ENCODE measurements around the gene POLN. TPM values are rescaled to one million over a fixed set of nuclear protein-coding genes. Genes with fewer than 3 reads are reported as not detected.

Gene POLN
- total RNA-seq, 1 donor from 2014 or later = 8.6 TPM

DNA sequence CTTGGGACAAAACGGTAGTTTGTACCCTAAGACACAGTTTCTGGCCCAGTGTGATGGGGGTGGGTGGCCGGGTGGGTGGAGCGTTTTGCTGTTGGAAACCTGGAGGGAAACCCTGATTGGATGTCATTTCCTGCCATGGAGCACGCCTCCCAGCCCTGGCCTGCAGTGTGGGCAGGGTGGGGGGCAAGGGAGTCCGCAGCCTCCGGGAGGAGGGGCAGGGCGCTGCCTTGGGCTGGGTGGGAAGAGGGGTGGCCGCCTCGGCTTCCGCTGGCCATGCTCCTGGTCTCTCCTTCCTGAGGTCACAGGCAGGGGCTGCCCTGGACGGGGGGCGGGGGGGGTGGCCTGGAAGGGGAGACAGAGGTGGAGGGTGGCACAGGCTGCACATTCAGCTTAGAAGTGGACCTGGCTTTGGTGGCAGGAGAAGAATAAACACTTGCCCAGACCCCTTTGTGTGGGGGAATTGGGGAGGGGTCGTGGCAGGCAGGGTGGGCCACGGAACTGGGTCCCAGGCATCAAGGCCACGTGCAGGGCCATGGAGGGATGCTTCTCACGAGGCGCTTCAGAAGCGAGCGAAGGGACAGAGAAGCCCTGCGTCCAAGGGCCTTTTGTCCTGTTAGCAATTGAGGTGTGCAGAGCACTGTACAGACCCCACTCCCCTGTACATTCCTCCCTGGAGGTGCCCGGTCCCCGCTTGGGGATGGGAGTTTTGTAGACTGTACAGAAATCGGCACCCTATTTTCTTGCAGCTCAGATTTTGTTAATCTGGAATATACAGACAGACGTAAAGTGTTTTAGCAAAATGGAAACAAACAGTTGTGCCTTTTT is 176.6 kb downstream of the POLN start:
- FAIRE-seq = no peak
- peak in 1 of 2 donors; percentile 28 for DNase-seq (ENCODE audit: low spot score in 2 of 2)

DNA sequence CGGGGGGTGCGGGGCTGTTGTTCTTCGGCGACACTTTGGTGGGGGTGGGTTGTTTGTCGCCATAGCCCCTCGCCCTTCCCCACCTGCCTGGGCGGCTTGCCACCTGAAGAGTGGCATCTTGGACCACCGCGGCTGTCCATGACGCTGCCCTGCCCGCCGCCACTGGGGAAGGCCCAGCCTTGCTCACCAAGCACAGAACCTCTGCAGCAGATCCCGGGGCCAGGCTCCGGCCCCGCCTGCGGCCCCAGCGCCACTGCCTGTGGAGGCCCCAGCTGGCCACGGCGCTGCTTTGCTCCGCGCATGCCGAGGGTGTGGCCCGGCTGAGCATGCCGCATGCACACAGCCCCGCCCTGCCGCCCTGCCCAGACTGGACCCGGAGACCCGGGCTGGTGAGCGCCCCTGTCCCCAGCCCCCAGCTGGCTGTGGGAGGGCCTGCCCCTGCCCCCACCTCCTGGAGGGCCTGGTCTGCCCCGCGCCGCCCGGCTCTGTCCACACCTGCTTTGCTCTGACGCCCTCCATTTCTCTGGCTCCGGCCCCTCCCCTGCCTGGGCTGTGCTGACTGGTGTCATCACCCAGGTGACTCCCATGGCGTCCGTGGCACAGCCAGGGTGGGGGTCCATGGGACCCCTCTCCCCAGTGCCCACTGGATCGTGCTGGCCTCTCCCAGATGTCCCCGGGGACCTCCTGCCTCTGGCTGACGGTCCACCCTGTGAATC is 177.5 kb downstream of the POLN start:
- DNase-seq (ENCODE audit: low spot score in 2 of 2) (peak in 1 of 2 donors; percentile 25), FAIRE-seq (no peak)

DNA sequence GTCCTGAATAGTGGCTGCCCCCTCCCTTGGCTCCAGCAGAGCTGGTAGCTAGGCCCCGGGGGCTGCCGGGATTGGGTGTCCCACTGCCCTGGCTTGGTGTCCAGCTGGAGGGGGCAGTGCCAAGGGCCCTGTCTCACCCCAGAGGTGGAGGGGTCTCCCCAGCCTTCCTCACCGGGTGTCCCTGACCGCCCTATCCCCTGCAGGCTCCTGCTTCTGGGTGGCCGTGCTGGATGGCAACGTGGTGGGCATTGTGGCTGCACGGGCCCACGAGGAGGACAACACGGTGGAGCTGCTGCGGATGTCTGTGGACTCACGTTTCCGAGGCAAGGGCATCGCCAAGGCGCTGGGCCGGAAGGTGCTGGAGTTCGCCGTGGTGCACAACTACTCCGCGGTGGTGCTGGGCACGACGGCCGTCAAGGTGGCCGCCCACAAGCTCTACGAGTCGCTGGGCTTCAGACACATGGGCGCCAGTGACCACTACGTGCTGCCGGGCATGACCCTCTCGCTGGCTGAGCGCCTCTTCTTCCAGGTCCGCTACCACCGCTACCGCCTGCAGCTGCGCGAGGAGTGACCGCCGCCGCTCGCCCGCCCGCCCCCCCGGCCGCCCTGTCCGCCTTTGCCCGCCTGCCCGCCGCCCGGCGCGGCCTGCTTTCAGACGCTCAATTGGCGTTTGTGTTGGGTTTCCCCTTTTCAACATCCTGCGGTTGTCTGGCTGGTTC is 178.2 kb downstream of the POLN start:
- no peak for FAIRE-seq
- DNase-seq (ENCODE audit: low spot score in 2 of 2) = peak in 1 of 2 donors; percentile 31

DNA sequence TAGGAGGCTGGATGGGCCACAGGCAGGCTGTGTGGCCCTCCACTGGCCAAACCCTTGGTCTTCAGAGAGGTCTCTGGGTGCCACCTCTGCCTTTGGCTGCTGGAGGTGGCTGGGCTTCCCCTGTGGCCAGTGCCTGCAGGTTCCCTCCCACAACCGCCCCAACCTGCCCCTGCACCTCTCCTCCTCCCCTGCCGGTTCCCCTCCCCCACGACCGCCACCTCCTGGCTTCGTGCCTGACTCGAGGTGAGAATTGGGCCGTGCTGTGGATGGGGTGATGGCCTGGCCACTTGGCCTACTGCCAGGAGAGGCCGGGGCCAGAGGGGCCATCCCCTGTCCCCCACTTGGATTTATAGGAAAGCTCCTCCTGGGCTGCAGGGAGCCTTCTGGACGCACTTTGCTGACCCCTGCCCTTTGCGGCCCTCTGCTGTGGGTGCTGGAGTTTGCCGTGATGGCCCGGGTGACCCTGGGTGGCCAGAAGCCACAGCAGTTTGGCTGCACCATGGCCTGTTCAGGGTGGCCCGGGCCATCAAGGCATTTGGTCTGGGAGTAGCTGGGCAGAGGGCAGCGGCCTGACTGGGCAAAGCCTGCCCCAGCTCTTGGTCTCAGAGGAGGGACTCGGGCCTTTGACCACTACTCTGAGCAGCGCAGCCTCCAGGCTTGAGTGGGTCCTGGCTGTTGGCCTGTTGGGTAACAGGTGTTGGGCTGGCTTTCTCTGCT is 179.0 kb downstream of the POLN start:
- DNase-seq (ENCODE audit: low spot score in 2 of 2) = peak in 1 of 2 donors; percentile 26
- FAIRE-seq = no peak

DNA sequence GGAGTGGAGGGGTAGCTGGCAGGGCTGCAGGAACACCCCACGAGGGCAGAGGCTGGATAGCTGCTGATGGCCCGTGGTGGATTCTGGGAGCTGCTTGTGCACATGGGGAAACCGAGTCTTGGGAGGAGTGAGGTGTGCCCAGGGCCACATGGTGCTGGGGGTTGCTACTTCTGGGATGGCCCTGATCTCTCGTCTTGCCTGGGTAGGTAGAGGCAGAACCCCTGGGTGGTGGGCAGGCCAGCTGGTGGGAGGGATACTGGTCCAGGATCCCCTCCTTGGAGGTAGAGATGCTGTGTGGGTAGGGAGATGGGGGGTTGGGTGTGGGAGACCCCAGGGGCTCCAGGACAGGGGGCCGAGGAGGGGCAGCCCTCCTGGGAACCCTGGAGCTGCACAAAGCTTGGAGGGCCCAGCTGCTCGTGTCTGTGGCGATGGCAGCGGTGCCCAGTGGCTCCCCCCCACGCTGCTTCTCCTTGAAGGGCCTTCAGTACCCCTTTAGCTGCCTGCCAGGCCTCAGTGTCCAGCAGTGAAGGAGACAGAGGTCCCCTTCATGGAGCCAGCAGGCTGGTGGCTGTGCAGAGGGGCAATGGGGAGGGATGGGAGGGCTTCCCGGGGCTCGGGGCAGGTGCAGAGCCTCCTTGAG is 179.6 kb downstream of the POLN start:
- DNase-seq (ENCODE audit: low spot score in 2 of 2) (peak in 1 of 2 donors; percentile 26), FAIRE-seq (no peak)

DNA sequence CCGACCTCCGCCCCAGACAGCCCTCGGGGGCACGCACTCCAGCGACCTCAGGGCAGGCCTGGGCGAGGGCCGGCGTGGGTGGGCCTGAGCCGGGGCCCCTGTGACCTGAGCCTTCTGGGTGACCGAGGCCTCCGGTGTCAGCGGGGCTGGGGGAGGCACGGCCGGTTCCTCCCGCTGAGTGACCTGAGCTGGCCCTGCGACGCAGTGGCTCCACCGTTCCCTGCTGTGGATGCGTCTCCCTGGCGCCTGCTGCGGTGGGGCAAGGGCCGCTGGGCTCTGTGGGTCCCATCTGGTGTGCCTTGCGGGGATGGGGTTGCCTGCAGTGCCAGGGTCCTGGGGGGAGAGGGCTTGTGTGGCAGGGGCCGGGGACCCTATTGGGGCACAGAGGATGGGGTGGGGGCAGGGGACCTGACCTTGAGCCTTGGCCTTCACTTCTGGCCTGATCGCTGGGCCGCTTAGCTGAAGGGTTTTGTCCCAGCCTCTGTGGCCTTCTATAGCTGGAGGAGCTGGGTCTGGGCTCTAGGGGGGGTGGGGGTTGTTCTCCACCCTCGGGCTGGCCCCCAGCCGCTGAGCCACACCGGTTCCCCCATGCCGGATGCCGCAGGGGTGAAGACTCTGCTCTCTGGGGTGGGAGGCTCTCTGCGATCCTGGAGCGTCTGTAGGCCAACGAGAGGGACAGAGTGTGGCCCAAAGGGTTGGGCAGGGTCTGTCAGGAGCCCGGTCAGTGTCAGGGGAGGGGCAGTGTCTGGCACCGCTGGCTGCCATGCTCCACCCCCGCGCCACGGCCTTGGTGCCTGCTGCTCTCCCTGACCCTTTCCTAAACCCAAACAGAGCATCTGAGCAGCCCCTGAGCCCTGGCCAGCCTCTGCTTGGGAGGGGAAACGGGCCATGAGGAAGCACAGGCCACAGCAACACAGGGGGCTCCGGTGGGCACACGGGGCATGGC is 180.5 kb downstream of the POLN start:
- no peak for FAIRE-seq
- peak in 1 of 2 donors; percentile 23 for DNase-seq (ENCODE audit: low spot score in 2 of 2)

DNA sequence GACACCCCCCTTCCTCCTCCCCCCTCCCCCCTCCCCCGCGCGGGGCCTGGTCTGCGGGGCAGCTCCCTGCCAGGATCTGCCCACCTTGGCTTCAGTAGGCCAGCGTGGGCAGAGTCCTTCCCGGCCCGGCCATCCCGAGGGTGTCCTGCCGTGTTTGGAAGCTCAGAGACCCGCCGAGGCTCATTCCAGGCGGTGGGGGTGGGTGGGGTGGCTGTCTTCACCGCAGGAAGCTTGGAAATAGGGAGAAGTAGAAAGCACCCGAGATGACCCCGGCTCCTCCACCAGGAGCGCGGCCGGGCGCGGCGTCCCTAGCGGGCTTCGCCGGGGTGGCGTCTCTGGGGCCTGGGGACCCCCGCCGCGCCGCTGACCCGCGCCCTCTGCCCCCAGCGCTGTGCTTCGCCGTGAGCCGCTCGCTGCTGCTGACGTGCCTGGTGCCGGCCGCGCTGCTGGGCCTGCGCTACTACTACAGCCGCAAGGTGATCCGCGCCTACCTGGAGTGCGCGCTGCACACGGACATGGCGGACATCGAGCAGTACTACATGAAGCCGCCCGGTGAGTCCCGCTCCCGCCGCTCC is 181.2 kb downstream of the POLN start:
- no peak for FAIRE-seq
- peak in 1 of 2 donors; percentile 45 for DNase-seq (ENCODE audit: low spot score in 2 of 2)

DNA sequence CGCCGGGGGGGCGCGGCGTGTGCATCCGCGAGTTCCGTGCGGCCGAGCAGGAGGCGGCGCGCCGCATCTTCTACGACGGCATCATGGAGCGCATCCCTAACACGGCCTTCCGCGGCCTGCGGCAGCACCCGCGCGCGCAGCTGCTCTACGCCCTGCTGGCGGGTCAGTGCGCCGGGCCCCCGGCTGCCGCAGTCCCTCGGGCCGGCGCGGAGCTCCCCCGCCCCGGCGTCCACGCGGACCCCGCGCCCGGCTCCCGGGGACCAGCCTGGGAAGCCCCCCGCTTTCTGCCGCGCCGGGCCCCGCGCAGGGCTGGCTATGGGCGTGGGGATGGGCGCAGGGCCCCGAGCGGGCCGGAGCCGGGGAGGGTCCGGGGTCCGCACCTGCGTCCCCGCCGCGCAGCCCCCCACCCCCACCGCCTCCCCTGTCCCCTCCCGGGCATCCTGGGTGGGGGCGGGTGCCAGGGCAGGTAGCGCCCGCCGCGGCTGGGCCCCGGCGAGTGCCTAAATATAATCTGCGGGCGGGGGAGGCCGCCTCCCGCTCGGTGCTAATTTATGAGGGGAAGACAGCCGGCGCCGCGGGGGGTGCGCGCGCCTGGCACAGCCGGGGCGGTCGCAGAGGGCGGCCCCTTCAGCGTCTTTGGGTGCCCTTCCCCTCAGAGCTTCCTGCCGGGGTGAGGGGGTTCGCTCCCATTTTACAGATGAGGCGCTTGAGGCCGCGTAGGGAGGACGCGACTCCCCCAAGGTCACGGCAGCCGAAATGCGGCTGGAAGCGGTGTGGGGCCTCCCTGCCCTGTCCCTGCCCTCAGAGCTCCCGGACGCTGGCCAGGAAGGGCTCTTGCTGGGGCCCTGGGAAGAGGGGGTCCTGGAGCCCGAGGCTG is 182.0 kb downstream of the POLN start:
- DNase-seq (ENCODE audit: low spot score in 2 of 2) (peak in 1 of 2 donors; percentile 52), FAIRE-seq (no peak)

DNA sequence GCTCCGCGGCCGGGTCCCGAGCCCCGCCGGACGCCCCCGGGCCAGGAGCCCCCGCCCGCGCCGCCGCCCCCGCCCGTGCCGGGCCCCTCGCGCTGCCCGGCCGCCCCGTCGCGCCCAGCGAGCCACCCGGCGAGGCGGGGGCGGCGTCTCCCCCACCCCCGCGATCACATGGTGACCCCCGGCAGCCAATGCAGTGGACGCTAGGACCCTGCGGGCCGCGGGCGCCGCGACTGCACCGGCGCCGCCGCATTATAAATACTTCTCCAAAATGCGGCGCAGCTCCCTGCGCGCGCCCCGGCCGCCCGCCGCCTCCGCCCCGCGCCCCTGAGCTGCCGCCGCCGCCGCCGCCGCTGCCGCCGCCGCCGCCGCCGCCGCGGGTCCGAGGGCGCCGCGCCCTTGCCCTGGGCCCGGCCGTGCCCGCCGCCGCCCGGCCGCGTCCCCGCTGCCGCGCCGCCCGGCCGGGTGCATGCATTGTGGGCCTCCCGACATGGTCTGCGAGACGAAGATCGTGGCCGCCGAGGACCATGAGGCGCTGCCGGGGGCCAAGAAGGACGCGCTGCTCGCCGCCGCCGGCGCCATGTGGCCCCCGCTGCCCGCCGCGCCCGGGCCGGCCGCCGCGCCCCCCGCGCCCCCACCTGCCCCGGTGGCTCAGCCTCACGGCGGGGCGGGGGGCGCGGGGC is 182.7 kb downstream of the POLN start, which contains the start of gene NAT8L:
NAT8L (plus strand) TSS at position 282 of the 680 bp plus-strand sequence; CDS start at position 467, 185 bp downstream.
- FAIRE-seq (no peak), DNase-seq (ENCODE audit: low spot score in 2 of 2) (peak; percentile 88 to 93)

DNA sequence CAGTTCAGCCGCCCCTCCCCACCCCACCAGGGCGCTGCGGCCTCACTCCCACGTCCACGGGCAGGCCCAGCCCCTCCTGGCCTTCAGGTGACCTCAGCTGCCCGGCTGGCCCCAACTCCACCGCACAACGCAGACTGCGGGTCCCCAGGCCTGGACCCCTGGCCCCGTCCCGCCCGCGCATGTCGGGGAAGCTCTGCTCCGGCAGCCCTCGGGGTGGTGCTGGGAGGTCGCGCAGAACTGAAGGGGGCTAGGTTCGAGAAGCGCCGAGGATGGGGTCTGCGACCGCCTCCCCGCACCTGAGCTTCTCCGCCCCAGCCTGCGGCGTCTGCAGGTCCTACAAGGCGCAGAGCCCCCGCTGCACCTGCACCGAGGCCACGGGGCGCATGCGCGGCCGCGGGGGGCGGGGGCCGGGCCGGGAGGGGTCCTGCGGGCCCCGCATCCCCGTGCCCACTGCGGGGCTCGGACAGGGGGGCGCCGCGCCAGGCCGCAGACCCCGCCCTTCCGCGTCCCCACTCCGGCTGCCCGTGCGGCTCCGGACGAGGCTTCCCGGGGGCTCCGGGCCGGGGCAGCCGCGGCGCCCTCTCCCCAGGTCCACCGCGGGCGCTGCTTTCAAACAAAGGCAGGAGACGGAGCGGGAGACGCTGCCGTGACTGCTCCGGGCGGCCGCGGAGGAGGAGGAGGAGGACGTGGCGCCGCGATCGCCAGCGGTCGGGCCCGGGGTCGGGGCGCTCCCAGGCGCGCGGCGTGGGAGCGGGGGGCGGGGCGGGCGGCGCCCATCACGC is 183.5 kb downstream of the POLN start:
- peak in 1 of 2 donors; percentile 81 for DNase-seq (ENCODE audit: low spot score in 2 of 2)

DNA sequence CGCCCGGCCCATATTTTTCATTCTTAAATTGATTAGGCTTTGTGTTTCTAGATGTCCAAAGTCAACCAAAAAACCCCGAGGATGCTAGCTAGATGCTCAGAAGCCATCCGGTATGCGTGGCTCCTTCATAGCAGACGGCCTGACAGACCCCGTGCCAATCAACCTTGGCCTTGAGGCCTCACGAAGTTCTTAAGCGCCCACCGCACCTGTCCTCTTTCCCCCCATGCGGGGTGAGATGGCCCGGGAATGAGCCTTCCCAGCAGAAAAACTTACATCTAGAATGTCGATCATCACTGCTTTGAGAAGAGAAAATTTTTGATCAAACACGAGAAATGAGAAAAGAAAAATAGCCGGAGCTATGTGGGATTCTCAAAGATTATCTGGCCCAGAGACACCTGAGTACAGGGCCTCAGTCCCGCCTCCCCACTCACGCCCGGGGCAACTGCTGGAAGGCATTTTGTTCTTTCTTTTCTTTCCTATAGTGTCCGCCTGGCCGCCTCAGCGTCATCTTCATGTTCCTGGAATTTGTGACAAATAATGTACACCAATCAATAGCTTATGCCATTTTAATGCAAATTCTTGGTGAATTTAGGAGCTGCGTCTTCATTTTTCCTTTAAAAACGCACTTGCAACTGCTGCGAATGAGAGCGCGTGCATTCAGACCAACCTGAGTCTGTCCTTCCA is 184.4 kb downstream of the POLN start:
- FAIRE-seq (no peak), DNase-seq (ENCODE audit: low spot score in 2 of 2) (no peak)

More for the DNA sequence above, 183.5 kb downstream of the POLN start:
- no peak for FAIRE-seq

DNA sequence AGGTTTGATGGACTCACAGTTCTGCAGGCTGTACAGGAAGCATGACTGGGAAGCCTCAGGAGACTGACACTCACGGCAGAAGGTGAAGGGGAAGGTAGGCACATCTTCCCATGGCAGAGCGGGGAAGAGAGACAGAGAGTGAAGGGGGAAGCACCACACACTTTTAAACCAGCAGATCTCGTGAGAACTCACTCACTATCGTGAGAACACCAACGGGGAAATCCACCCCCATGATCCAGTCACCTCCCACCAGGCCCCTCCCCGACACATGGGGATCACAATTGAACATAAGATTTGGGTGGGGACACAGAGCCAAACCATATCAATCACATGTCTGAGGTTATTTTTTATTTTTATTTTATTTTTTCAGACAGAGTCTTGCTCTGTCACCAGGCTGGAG is 187.7 kb downstream of the POLN start:
- FAIRE-seq = no peak

DNA sequence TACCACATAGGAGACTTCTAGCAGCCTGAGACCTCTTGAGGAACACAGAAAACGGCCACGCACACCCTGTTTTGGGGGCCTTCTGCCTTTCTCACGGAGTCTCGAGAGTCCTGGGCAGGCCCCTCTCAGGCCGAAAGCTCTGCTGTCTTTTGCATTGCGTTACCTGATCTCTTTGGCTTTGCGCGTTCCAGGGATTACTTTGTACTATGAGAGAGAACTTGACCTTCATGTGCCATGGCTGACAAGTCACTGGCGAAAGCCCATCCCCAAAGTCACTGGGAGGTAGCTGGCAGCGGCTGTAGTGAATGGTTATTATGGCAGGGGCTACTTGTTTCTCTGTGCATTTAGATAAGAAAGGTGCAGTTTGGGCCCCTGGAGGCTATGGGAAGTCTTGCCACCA is 190.8 kb downstream of the POLN start:
- DNase-seq (ENCODE audit: low spot score in 2 of 2) (peak in 1 of 2 donors; percentile 1), FAIRE-seq (no peak)

More for the DNA sequence above, 187.7 kb downstream of the POLN start:
- DNase-seq (ENCODE audit: low spot score in 2 of 2) = no peak

DNA sequence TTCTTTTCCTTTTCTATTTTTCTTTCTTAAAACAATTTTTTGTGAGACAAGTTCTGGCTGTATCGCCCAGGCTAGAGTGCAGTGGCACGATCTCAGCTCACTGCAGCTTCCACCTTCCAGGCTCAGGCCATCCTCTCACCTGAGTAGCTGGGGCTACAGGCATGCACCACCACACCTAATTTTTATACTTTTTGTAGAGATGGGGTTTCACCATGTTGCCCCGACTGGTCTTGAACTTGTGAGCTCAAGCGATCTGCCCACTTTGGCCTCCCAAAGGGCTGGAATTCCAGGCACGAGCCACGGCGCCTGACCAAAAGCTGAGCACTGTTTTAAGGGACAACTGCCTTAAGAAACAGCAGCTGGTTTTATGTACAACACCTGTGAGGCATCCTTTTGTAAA is 192.1 kb downstream of the POLN start:
- FAIRE-seq (no peak), DNase-seq (ENCODE audit: low spot score in 2 of 2) (no peak)

DNA sequence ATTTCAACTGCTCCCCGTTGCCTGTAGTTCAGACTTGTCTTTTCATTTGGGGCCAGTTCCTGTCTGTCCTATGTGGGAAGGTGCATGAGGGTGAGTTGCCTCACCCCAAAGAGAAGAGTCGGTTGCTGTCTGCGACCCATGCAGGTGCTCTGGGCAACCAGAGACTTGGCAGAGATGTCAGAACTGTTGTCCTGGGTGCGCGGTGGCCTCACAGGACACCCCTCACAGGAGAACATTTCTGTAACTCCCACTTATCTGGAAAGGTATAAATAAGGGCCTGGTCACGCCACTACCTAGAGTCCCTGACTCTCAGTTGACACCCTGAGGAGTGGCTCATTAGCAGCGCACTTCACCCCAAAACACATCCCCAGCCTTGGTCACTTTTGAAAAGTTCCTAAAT is 192.5 kb downstream of the POLN start:
- FAIRE-seq = no peak
- peak in 1 of 2 donors; percentile 3 for DNase-seq (ENCODE audit: low spot score in 2 of 2)

All from frontal cortex (tissue), 4 donors.